Type B pancreatic cell (in vitro differentiated cells): ENCODE data around the gene ATP1B1. TPM values are rescaled to one million over a fixed set of nuclear protein-coding genes. Genes with fewer than 3 reads are reported as not detected.

ENCODE experiments used
- DNase-seq: peaks from one replicate; pipeline ENCODE4 v3.0.0; 2021; ENCODE audit warnings: mixed read lengths; ENCODE audit not compliant: unreplicated experiment; ENCODE audit errors: extremely low spot score
- H3K27ac Mint-ChIP-seq: 2 replicates; pipeline ENCODE4 v1.8.0; 2021; ENCODE audit warnings: mild to moderate bottlenecking, mixed read lengths
- H3K27me3 Mint-ChIP-seq: 2 replicates; pipeline ENCODE4 v1.8.0; 2021; ENCODE audit warnings: mixed read lengths
- H3K36me3 Mint-ChIP-seq: 2 replicates; pipeline ENCODE4 v1.8.0; 2021; ENCODE audit warnings: mixed read lengths
- H3K4me1 Mint-ChIP-seq: one replicate; pipeline ENCODE4 v1.8.0; 2021; ENCODE audit warnings: mixed read lengths; ENCODE audit not compliant: unreplicated experiment
- H3K4me3 Mint-ChIP-seq: 2 replicates; pipeline ENCODE4 v1.8.0; 2021; ENCODE audit warnings: mild to moderate bottlenecking, mixed read lengths
- H3K9me3 Mint-ChIP-seq: 2 replicates; pipeline ENCODE4 v1.8.0; 2021; ENCODE audit warnings: mixed read lengths
- CTCF ChIP-seq: fragments of 200-600 bp; sonication (generic); conservative IDR thresholded peaks from 2 replicates; pipeline ENCODE4 v1.5.0; 2021; ENCODE audit warnings: antibody characterized with exemption, mild to moderate bottlenecking
- total RNA-seq: library from RNA; stranded (reverse); gene quantifications from 2 replicates; pipeline ENCODE4 v1.2.1, GENCODE V29; 2021; ENCODE audit warnings: low replicate concordance

The ATP1B1 gene
- total RNA-seq, 1 donor from 2014 or later, result 237 TPM

- H3K4me3 Mint-ChIP-seq, result peak overlapping the region; percentile 9
- H3K4me1 Mint-ChIP-seq, result peaks cover 55% of the 10 kb centered on the region
- H3K9me3 Mint-ChIP-seq, result no peaks in the 10 kb centered on the region
- no peak for DNase-seq
- H3K27ac Mint-ChIP-seq, result peak overlapping the region; percentile 92
- H3K36me3 Mint-ChIP-seq, result peaks cover 59% of the 10 kb centered on the region
- TF ChIP-seq CTCF, result no peak
- H3K27me3 Mint-ChIP-seq, result no peaks in the 10 kb centered on the region
Measured at GRCh38 chr1:169117599-169117998, 11.1 kb downstream of the ATP1B1 start.

- H3K27ac Mint-ChIP-seq, result peak overlapping the region; percentile 32
- peaks cover 61% of the 10 kb centered on the region for H3K4me1 Mint-ChIP-seq
- DNase-seq, result no peak
Measured at GRCh38 chr1:169118227-169118626, 11.7 kb downstream of the ATP1B1 start.

GRCh38 chr1:169119405-169119804, 12.9 kb downstream of the ATP1B1 start:
- no peak for DNase-seq
- no peak for TF ChIP-seq CTCF
- no peaks in the 10 kb centered on the region for H3K27me3 Mint-ChIP-seq
- peak overlapping the region; percentile 16 for H3K4me3 Mint-ChIP-seq
- H3K4me1 Mint-ChIP-seq, result peaks cover 57% of the 10 kb centered on the region
- H3K36me3 Mint-ChIP-seq, result peaks cover 58% of the 10 kb centered on the region
- H3K27ac Mint-ChIP-seq, result peak overlapping the region; percentile 40
- H3K9me3 Mint-ChIP-seq, result no peaks in the 10 kb centered on the region

More at GRCh38 chr1:169118227-169118626, 11.7 kb downstream of the ATP1B1 start:
- Mint-ChIP-seq H3K27me3 (no peaks in the 10 kb centered on the region), H3K4me3 (peak overlapping the region; percentile 3), H3K36me3 (peaks cover 62% of the 10 kb centered on the region), H3K9me3 (no peaks in the 10 kb centered on the region)
- TF ChIP-seq CTCF, result no peak

- H3K27ac Mint-ChIP-seq, result peak overlapping the region; percentile 40
Measured at GRCh38 chr1:169120066-169120465, 13.6 kb downstream of the ATP1B1 start.

DNA sequence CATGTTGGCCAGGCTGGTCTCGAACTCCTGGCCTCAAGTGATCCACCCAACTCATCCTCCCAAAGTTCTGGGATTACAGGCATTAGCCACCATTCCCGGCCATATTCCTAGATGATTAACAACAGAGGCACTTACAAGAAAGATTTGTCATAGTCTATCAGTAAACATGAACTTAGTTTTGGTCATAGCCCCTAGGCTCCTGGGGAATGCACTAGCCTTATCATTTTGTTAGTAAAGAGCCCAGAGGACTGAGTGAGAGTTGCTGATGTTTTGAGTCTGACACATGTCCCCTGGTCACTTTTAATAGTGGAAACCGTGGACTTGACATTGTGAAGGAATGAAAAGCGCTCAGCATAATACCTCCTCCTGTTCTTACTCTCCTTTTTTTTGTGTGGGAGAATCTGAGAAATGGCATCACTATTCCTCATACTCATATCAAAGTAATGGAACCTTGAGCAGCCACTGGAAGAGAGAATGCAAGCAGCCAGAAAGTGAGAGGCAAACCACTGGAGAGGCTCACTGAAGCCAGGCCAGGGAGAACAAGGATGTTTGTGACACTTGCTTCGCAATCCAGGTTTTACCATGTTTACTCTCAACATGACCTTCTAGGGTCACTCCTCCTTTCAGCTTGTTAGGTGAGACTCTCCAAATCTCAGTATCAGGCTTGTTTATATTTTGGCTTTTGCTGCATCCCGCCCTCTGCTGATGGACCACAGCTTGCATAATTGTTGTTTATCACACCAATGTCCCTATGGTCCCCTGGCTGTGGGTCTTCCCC, 14.8 kb downstream of the ATP1B1 start:
- H3K4me3 Mint-ChIP-seq, result no peak overlapping the region
- peaks cover 59% of the 10 kb centered on the region for H3K36me3 Mint-ChIP-seq
- no peak for DNase-seq
- H3K9me3 Mint-ChIP-seq, result no peaks in the 10 kb centered on the region
- TF ChIP-seq CTCF, result no peak
- H3K4me1 Mint-ChIP-seq, result peaks cover 50% of the 10 kb centered on the region
- no peaks in the 10 kb centered on the region for H3K27me3 Mint-ChIP-seq
- H3K27ac Mint-ChIP-seq, result peak overlapping the region; percentile 79

More at GRCh38 chr1:169120066-169120465, 13.6 kb downstream of the ATP1B1 start:
- H3K27me3 Mint-ChIP-seq, result no peaks in the 10 kb centered on the region
- no peak for DNase-seq
- H3K4me1 Mint-ChIP-seq, result peaks cover 59% of the 10 kb centered on the region
- H3K4me3 Mint-ChIP-seq, result no peak overlapping the region
- H3K36me3 Mint-ChIP-seq, result peaks cover 61% of the 10 kb centered on the region
- no peaks in the 10 kb centered on the region for H3K9me3 Mint-ChIP-seq
- no peak for TF ChIP-seq CTCF
